NK-92 (cell line): ENCODE results near the gene WWC2.
"Not testable (repeated sequence)": the region's sequence is repeated elsewhere in the genome, so short reads cannot be mapped to it uniquely, and the experiment has no call there.

Experiments used
- DNase-seq: peaks from one replicate; lab custom pipeline; 2025; ENCODE audit not compliant: unreplicated experiment; lab: John Stamatoyannopoulos, UW

WWC2 gene

GRCh38 chr4:183100298-183100599, 1.2 kb downstream of the WWC2 start:
- no peak for DNase-seq

GRCh38 chr4:183100827-183101226, 1.8 kb downstream of the WWC2 start:
- no peak for DNase-seq

GRCh38 chr4:183101956-183102480, 3.0 kb downstream of the WWC2 start:
- DNase-seq: no peak

- DNase-seq: no peak
Observed at GRCh38 chr4:183105092-183105491, 6.0 kb downstream of the WWC2 start.

- no peak for DNase-seq
Observed at GRCh38 chr4:183106839-183107238, 7.8 kb downstream of the WWC2 start.

GRCh38 chr4:183107891-183108459, 8.9 kb downstream of the WWC2 start:
- no peak for DNase-seq

- no peak for DNase-seq
Observed at GRCh38 chr4:183110244-183110643, 11.2 kb downstream of the WWC2 start.

- no peak for DNase-seq
Observed at GRCh38 chr4:183111452-183111885, 12.4 kb downstream of the WWC2 start.

- DNase-seq: no peak
Observed at GRCh38 chr4:183118141-183118540, 19.1 kb downstream of the WWC2 start.

- no peak for DNase-seq
Observed at GRCh38 chr4:183118585-183118984, 19.5 kb downstream of the WWC2 start.

- not testable (repeated sequence) for DNase-seq
Observed at GRCh38 chr4:183121660-183122059, 22.6 kb downstream of the WWC2 start.

- DNase-seq: no peak
Observed at GRCh38 chr4:183124228-183124627, 25.2 kb downstream of the WWC2 start.

GRCh38 chr4:183124865-183125264, 25.8 kb downstream of the WWC2 start:
- DNase-seq: no peak

GRCh38 chr4:183129125-183129524, 30.1 kb downstream of the WWC2 start:
- no peak for DNase-seq

GRCh38 chr4:183129675-183130074, 30.6 kb downstream of the WWC2 start:
- no peak for DNase-seq

- DNase-seq: no peak
Observed at GRCh38 chr4:183130328-183131155, 31.5 kb downstream of the WWC2 start.

GRCh38 chr4:183132081-183132480, 33.0 kb downstream of the WWC2 start:
- no peak for DNase-seq

GRCh38 chr4:183132865-183133264, 33.8 kb downstream of the WWC2 start:
- DNase-seq: no peak

GRCh38 chr4:183136855-183137254, 37.8 kb downstream of the WWC2 start:
- DNase-seq: no peak

GRCh38 chr4:183139058-183139750, 40.1 kb downstream of the WWC2 start:
- DNase-seq: no peak

- no peak for DNase-seq
Observed at GRCh38 chr4:183139972-183140570, 41.0 kb downstream of the WWC2 start.

GRCh38 chr4:183140911-183141320, 41.9 kb downstream of the WWC2 start:
- DNase-seq: no peak
